Cardiac atrium fibroblast (primary cell): ENCODE measurements around the gene FANCL. TPM values are rescaled to one million over a fixed set of nuclear protein-coding genes. Genes with fewer than 3 reads are reported as not detected.

Experiments
- total RNA-seq: library from RNA; depleted of rRNA; stranded (reverse); fragments of >200 nt; gene quantifications from 2 replicates; pipeline ENCODE4 v1.2.3, GENCODE V29; 2015

Gene FANCL
- 3.4 and 9.4 TPM in 2 replicates for total RNA-seq

GRCh38 chr2:58240670-58241545 lies at the start of gene FANCL:
Gene FANCL (minus strand): TSS chr2:58241325. CDS start chr2:58241313, 12 bp downstream.

Other genes with a start within 250 kb of the FANCL start
- 9.0 and 14.1 TPM in 2 replicates for gene VRK2, start 194.5 kb downstream of the FANCL start, total RNA-seq